BE2C (cell line): ENCODE measurements around the gene RTN3.

Experiments used
- DNase-seq: peaks from one replicate; pipeline ENCODE4 v3.0.0-alpha.2; 2020
- H3K27me3 ChIP-seq: fragments of 250-450 bp; sonication (Bioruptor Pico); 2 replicates; pipeline ENCODE4 v1.5.1; 2020; ENCODE audit warnings: mild to moderate bottlenecking
- H3K36me3 ChIP-seq: fragments of 250-450 bp; sonication (Bioruptor Pico); 2 replicates; pipeline ENCODE4 v1.5.1; 2020; ENCODE audit warnings: mild to moderate bottlenecking
- H3K4me1 ChIP-seq: fragments of 250-450 bp; sonication (Bioruptor Pico); 2 replicates; pipeline ENCODE4 v1.5.1; 2020
- H3K4me3 ChIP-seq: 2 replicates; pipeline ENCODE4 v1.5.1; 2011; ENCODE audit warnings: low read depth, low read length
- H3K9me3 ChIP-seq: fragments of 250-450 bp; sonication (Bioruptor Pico); 2 replicates; pipeline ENCODE4 v1.5.1; 2020
- CTCF ChIP-seq: IDR thresholded peaks from 2 replicates; pipeline ENCODE4 v1.5.1; 2012; ENCODE audit warnings: mild to moderate bottlenecking, low read depth, low read length

Gene RTN3

GRCh38 chr11:63687845-63688244 lies 6.5 kb downstream of the RTN3 start:
- H3K9me3 ChIP-seq, result no peaks in the 10 kb centered on the region
- no peaks in the 10 kb centered on the region for H3K4me1 ChIP-seq
- H3K36me3 ChIP-seq, result no peaks in the 10 kb centered on the region
- no peak overlapping the region for H3K4me3 ChIP-seq
- no peak for TF ChIP-seq CTCF
- DNase-seq, result no peak
- H3K27me3 ChIP-seq, result no peaks in the 10 kb centered on the region

GRCh38 chr11:63694596-63694995 lies 13.3 kb downstream of the RTN3 start:
- Histone ChIP-seq H3K36me3 (no peaks in the 10 kb centered on the region), H3K9me3 (no peaks in the 10 kb centered on the region), H3K4me3 (no peak overlapping the region), H3K4me1 (no peaks in the 10 kb centered on the region), H3K27me3 (no peaks in the 10 kb centered on the region)
- no peak for TF ChIP-seq CTCF
- DNase-seq, result no peak

DNA sequence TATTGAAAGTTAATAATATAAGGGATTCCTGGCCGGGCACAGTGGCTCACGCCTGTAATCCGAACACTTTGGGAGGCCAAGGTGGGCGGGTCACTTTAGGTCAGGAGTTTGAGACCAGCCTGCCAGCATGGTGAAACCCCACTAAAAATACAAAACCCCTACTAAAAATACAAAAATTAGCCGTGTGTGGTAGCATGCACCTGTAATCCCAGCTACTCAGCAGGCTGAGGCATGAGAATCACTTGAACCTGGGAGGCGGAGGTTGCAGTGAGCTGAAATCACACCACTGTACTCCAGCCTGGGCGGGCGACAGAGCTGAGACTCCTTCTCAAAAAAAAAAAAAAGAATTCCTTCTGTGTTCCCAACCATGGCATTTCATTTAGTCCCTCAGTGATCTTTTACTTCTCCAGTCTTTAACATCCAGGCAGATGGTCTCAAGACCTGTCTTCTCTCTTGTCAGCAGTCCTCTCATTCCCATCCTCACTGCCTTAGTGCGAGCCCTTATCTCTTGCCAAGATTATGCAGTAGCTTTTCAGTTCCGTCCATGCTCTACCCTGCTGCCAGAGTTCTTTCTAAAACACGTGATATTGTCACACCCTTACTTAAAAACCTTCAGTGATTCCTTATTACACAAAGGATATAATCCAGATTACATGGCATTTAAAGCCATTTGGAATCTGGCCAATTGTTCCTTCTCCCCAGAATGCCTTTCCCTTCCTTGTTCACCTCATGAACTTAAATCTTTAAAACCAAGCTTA lies 17.9 kb downstream of the RTN3 start:
- Histone ChIP-seq H3K4me3 (no peak overlapping the region), H3K9me3 (no peaks in the 10 kb centered on the region), H3K4me1 (no peaks in the 10 kb centered on the region), H3K27me3 (no peaks in the 10 kb centered on the region), H3K36me3 (no peaks in the 10 kb centered on the region)
- no peak for TF ChIP-seq CTCF
- DNase-seq, result no peak

DNA sequence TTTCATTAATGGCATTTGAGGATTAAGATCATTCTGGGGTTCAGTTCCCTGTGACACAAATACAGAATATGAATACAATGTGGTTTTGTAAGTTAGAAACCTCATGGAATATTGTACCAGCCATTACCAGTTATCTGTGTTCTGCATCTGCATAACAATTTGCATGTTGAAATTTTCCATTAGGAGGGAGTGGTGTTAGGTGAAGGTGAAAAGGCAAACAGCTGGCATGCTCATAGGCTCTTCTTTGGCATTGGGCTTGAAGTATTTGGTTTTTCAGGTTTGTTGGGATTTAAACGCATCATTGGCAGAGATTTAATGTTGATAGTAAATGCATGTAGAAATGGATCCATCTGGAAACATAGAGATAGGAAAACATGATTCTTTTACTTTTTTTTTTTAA lies 18.6 kb downstream of the RTN3 start:
- Histone ChIP-seq H3K9me3 (no peaks in the 10 kb centered on the region), H3K4me1 (no peaks in the 10 kb centered on the region), H3K27me3 (no peaks in the 10 kb centered on the region), H3K4me3 (no peak overlapping the region), H3K36me3 (no peaks in the 10 kb centered on the region)
- TF ChIP-seq CTCF, result no peak
- no peak for DNase-seq

- Histone ChIP-seq H3K4me3 (no peak overlapping the region), H3K9me3 (no peaks in the 10 kb centered on the region), H3K27me3 (no peaks in the 10 kb centered on the region), H3K4me1 (no peaks in the 10 kb centered on the region), H3K36me3 (no peaks in the 10 kb centered on the region)
- no peak for TF ChIP-seq CTCF
- no peak for DNase-seq
Measured at GRCh38 chr11:63705526-63705925, 24.2 kb downstream of the RTN3 start.

- no peak for DNase-seq
- no peak for TF ChIP-seq CTCF
- no peaks in the 10 kb centered on the region for H3K9me3 ChIP-seq
- H3K4me3 ChIP-seq, result no peak overlapping the region
- H3K27me3 ChIP-seq, result no peaks in the 10 kb centered on the region
- H3K4me1 ChIP-seq, result no peaks in the 10 kb centered on the region
- H3K36me3 ChIP-seq, result no peaks in the 10 kb centered on the region
Measured at GRCh38 chr11:63708764-63709163, 27.5 kb downstream of the RTN3 start.
